ENCODE results near the gene RFX8.
"Not testable (repeated sequence)": the region's sequence is repeated elsewhere in the genome, so short reads cannot be mapped to it uniquely, and the experiment has no call there.

The RFX8 gene

DNA sequence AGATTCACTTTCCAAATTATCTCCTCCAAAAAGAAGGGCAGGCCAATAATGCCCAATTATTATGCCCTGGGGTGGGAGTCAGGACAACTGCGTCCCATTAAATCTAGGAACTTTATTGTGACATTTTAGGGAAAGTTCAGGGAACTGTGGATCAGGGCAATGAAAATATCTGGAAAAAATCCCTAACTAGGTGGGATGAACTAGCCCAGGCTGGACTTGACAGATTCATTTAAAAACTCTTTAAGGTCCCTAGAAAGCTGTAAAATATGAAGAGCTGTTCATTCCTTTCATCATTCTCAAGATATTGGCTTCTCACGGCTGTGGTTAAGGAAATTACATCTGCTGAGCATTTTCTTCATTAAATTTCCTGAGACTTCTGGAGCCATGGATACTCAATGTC, 95.8 kb downstream of the RFX8 start:
- no peak for DNase-seq (ENCODE audit: low read depth)

- DNase-seq (ENCODE audit: low read depth) = no peak
Measured at GRCh38 chr2:101375653-101376052, 99.3 kb downstream of the RFX8 start.

DNA sequence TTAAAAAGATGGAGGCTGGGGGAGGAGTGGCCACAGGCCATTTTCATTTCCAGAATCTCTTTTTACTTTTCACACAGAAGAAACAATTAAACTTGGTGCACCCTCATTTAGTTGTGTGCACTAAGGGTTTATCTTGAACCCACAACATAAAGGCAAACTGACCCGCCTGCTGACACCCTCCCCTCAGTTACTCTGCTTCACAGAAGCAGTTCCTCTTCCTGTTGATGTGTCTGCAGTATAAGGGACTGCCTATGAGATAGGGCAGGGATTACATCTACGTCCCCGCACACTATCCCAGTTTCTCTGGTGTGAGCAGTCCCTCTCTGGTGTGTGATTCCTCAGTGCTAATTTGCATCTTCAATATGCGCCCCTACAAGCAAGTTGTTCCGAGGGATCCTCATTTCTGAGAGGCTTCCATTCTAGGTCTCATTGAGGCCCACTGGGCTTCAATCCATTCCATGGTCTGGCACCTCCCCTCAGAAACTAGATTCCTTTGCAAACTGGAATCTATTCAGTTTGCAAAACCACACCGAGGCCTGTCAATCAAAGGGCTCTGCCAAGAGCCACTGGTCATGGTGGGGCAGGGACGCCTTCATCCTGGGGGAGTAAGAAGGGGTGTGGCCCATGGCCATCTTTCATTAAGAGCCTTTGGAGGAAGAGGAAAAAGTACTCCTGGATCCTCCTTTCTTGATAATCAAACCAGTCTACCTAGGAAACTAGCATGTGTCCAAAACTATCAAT, 99.9 kb downstream of the RFX8 start:
- DNase-seq (ENCODE audit: low read depth) = no peak

DNA sequence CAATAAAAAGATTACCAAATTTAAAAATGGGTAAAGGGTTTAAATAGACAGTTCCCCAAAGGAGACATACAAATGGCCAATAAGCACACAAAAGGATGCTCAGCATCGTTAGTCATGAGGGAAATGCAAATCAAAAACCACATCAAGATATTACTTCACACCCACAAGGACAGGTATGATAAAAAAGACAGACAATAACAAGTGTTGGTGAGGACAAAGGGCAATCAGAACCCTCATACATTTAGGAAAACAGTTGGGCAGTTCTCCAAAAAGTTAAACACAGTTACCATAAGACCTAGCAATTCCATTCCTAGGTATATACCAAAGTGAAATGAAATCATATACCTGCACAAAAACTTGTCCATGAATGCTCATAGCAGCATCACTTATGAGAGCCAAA, 102.1 kb downstream of the RFX8 start:
- no peak for DNase-seq (ENCODE audit: low read depth)

DNA sequence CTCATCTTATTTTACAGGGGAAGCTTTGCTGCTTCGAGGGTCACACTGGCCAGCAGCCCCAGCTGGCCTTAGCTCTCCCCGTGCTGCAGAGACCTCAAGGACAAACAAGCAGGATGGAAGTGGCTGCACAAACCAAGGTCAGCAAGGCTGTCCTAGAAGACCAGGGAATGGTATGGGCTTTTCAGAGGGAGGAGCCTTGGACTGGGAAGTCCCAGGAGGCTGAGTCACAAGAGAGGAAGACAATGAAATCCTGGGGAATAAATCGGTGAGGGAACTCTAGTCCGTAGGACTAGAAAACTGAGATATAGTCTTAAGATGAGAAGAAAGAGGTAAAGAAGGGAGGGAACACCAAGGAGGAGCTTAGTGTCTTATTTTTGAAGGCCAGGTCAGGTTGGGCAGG, 103.3 kb downstream of the RFX8 start:
- DNase-seq (ENCODE audit: low read depth) = no peak

DNA sequence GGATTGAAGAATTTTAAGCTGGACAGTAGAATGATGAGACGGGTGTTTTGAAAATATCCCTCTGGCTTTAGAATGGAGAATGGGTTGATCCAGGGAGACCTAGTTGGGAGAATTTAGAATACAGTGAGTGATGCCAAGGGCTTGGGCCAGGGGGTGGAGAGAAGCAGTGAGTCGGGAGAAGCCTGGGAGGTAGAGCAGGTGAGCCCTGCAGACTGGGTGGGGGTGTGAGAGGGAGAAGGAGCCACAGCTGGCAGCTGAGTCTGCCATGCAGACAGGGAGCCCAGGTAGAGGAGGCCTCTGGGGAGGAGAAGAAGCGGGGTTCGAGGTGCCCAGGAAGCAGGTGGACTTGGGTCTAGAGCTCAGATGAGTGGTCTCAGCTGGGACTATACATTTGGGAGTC, 105.8 kb downstream of the RFX8 start:
- DNase-seq (ENCODE audit: low read depth) = no peak

GRCh38 chr2:101368376-101368775, 106.5 kb downstream of the RFX8 start:
- DNase-seq (ENCODE audit: low read depth) = no peak

DNA sequence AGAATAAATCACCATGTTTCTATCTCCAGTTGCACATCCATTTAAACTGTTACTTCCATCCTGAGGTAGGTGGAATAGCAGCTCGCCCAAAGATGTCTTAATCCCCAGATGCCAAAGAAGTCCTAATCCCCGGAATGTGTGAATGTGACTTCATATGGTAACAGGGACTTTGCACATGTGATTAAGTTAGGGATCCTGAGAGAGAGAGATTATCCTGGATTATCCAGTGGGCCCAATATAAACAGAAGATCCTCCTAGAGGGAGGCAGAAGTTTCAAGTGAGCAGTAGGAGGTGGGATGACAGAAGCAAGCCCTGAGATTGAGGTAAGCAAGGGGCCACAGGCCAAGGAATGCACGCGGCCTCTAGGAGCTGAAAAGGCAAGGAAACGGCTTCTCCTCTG, 107.4 kb downstream of the RFX8 start:
- no peak for DNase-seq (ENCODE audit: low read depth)

DNA sequence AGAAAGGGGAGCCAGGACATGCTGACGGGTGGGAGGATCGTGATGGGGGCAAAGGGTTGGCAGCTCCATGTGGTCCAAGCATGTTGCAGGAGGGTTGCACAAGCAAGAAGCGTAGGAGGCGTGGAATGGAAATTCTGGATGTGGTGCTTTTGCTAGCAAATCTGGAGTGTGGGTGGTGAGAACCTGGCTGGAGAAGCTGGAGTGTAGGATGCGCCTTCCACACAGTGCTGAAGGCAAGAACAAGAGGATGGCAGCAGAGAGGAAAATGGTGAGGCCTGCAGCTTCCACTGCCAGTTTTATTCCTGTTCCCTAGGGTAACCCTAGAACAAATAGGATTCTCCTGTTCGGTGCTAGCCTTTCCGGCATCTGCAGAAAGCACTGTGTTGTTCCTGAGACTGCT, 110.0 kb downstream of the RFX8 start:
- DNase-seq (ENCODE audit: low read depth) = no peak

GRCh38 chr2:101362777-101363176, 112.1 kb downstream of the RFX8 start:
- no peak for DNase-seq (ENCODE audit: low read depth)

DNA sequence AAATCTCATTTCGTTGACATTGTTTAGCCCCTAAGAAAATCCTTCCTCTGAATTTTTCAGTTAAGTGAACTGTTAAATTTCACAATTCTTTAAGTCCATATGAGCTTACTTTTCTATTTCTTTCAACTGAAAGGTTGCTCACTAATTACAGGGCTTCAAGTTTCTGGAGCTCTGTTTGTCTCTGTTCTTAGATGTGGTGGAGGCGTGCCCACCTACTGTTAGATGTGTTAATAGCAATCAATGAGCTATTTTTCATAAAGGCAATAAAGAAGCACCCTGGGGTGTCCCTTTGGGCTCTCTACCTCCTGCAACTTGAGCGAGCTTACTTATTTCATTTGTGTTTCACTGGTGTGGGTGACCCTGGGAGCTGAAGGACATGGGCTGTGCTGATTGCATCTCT, 112.6 kb downstream of the RFX8 start:
- no peak for DNase-seq (ENCODE audit: low read depth)

- no peak for DNase-seq (ENCODE audit: low read depth)
Measured at GRCh38 chr2:101361522-101361921, 113.4 kb downstream of the RFX8 start.

- DNase-seq (ENCODE audit: low read depth) = no peak
Measured at GRCh38 chr2:101361121-101361520, 113.8 kb downstream of the RFX8 start.

DNA sequence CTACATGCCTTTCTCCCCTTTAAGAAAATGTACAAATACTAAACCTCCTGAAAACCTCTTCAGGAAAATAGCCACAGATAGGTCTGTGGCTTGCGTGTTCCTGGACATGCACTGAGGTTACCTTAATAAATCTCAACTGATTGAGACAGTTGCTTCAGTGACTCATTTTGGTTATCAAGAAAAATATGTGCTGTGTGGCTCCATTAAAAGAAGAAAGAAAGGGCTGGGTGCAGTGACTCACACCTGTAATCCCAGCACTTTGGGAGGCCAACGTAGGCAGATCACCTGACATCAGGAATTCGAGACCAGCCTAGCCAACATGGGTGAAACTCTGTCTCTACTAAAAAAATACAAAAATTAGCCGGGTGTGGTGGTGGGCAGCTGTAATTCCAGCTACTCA, 114.7 kb downstream of the RFX8 start:
- no peak for DNase-seq (ENCODE audit: low read depth)

DNA sequence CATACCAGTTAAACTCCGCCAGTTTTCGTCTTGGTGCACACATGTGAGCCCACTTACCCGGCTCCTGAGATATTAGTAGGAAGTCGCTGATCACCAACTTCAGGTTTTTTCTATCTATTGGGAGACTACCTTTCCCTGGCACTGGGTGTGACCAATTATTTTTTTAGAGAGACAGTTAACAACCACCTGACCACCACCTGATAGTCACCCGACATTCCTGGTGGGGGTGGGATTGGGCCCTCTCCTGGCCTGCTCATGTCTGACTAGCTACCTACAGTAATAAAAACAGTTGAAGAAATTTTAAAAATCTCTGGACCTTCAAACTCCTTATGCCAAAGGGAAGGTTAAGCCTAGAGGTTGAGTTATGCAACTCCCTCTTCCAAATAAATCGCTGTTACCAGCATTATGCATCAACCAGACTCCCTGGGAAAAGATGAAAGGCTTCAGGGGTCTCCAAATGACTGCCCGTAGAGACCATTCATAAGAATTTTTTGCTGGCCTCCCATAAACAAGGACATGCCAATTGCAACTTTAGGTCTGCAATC, 115.4 kb downstream of the RFX8 start:
- no peak for DNase-seq (ENCODE audit: low read depth)

DNA sequence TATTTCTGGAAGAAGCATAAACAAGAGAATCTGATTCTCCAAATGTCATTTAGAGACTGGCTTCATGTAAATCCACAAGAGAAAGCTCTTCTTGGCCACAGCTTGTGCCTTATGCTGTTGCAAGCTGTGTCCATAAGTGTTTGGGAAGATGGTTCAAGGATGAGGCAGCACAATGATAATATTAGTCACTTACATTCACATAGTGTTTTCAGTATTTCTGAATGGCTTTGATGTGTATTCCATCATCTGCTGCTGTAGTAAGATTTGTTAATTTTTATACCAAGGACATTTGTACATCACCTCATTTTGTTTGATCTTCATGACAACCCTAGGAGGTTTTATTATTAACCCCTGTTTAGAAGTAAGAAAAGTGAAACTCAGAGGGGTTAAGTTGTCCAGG, 117.5 kb downstream of the RFX8 start:
- no peak for DNase-seq (ENCODE audit: low read depth)

DNA sequence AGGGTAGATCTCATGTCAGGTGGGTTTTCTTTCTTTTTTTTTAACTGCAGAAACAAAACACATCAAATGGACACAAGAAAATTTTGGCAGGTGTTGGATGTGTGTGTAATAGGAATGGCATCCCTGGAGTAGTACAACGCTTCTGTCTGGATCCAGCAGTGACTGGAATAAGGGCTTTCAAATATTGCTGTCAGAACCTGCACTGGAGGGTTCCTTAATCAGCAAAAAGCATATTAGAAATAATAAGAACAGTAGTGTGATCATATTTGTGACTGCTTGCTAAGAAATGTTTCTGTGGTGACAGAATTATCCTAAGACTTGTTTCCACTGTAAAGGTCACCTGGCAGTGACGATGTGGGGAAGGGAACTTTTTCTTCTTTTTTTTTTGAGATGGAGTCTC, 118.4 kb downstream of the RFX8 start:
- DNase-seq (ENCODE audit: low read depth) = no peak

DNA sequence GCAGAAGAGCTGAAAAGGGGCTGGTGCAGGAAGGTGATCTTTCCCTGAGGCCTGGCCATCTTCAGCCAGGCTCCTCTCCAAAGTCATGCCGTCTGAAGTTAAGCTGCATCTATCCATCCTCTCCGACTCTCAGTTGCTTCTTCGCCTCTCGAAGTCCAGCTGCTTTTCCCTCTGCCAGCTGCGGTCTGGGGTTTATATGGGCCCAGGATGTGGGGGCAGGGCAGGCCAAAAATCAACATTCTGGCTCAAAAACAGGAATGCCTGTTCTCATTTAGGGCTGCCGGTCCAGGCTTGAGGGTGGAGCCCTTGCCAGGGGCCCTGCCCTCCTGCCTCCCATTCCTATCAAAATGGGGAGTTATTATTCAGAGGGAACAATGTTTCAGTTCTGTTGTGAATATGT, 118.9 kb downstream of the RFX8 start:
- DNase-seq (ENCODE audit: low read depth) = no peak

DNA sequence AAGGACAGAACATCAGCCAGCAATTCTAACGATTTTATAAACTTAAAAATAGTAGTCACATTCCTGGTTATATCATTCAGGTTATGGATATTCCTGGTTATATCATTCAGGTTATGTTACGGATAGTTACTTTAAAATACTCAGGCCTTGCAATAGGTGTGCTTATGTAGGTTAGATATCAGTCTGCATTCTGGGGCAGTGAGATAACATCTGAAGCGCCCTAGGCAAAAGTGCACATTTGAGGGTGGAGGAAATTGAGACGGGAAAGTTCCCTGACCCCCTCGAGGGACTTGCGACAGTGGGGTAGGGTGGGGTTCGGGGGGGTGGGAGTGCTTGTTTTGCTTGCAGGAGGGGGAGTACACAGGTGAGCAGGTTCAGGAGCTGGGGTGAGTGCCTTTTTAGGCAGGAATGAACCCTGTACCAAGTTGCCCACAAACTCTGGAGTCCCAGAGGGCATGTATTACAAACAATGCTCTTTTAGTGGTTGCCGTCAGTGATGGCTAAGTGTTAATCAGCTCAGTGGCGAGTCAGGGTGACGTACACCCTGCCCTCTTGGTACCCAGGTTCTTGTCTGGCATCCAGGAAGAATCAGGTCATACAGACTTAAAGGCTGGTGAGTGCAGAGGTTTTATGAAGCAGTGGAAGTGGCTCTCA, 119.4 kb downstream of the RFX8 start:
- no peak for DNase-seq (ENCODE audit: low read depth)

GRCh38 chr2:101354420-101355311, 120.2 kb downstream of the RFX8 start:
- no peak for DNase-seq (ENCODE audit: low read depth)

- DNase-seq (ENCODE audit: low read depth) = not testable (repeated sequence)
Measured at GRCh38 chr2:101352631-101353030, 122.3 kb downstream of the RFX8 start.

- DNase-seq (ENCODE audit: low read depth) = no peak
Measured at GRCh38 chr2:101351207-101351606, 123.7 kb downstream of the RFX8 start.
